GM12878 (cell line): Measurements from ENCODE around the gene GAPDHS. TPM values are rescaled to one million over a fixed set of nuclear protein-coding genes. Genes with fewer than 3 reads are reported as not detected.

ENCODE experiments used
- BRCA1 ChIP-seq: IDR thresholded peaks from 2 replicates; pipeline ENCODE4 v1.6.1; 2011; ENCODE audit warnings: low read depth, low read length, improper control_type of control experiment
- CHD1 ChIP-seq: IDR thresholded peaks from 2 replicates; pipeline ENCODE4 v1.6.1; 2012; ENCODE audit warnings: low read depth, low read length, improper control_type of control experiment
- ETV6 ChIP-seq, 2 experiments: fragments of 450-650 bp in 1 of 2; IDR thresholded peaks in 1 of 2; conservative IDR thresholded peaks in 1 of 2; 2 replicates each; pipeline ENCODE4 v1.6.1; 2014; ENCODE audit warnings: antibody characterized with exemption in 1 of 2, borderline replicate concordance in 1 of 2, low read depth in 1 of 2, mild to moderate bottlenecking in 1 of 2, moderate library complexity in 1 of 2
- EZH2 ChIP-seq: IDR thresholded peaks from 2 replicates; pipeline ENCODE4 v1.6.1; 2012; ENCODE audit warnings: low read depth, mild to moderate bottlenecking, control low read depth, inconsistent platforms, low read length, borderline replicate concordance; ENCODE audit not compliant: control insufficient read depth
- FOXK2 ChIP-seq: fragments of 450-650 bp; IDR thresholded peaks from 2 replicates; pipeline ENCODE4 v1.6.1; 2017; ENCODE audit warnings: mild to moderate bottlenecking, moderate library complexity
- FOXM1 ChIP-seq: IDR thresholded peaks from 2 replicates; pipeline ENCODE4 v1.6.1; 2012; ENCODE audit warnings: low read depth, mild to moderate bottlenecking, inconsistent platforms, low read length, moderate library complexity
- IKZF2 ChIP-seq, 2 experiments: fragments of 450-650 bp; IDR thresholded peaks; 2 replicates each; pipeline ENCODE4 v1.6.1; 2017; ENCODE audit warnings: mild to moderate bottlenecking in 2 of 2, moderate library complexity in 2 of 2
- KDM1A ChIP-seq: fragments of 200-600 bp; sonication (generic); IDR thresholded peaks from 2 replicates; pipeline ENCODE4 v1.6.1; 2016; ENCODE audit warnings: borderline replicate concordance
- KLF5 ChIP-seq: fragments of 450-650 bp; IDR thresholded peaks from 2 replicates; pipeline ENCODE4 v1.6.1; 2014; ENCODE audit warnings: mild to moderate bottlenecking; ENCODE audit not compliant: partially characterized antibody
- NBN ChIP-seq: fragments of 450-650 bp; IDR thresholded peaks from 2 replicates; pipeline ENCODE4 v1.6.1; 2016
- NR2C2 ChIP-seq: IDR thresholded peaks from 2 replicates; pipeline ENCODE4 v1.6.1; 2011; ENCODE audit warnings: borderline replicate concordance, low read depth; ENCODE audit not compliant: control insufficient read depth, insufficient read length
- POLR2AphosphoS5 ChIP-seq: IDR thresholded peaks from 2 replicates; pipeline ENCODE4 v1.6.1; 2011; ENCODE audit warnings: mild to moderate bottlenecking, low read length, inconsistent platforms
- POU2F2 ChIP-seq: IDR thresholded peaks from 3 replicates; pipeline ENCODE4 v1.6.1; 2011; ENCODE audit warnings: low read depth, mild to moderate bottlenecking, low read length, borderline replicate concordance
- RAD21 ChIP-seq: IDR thresholded peaks from 2 replicates; pipeline ENCODE4 v1.6.1; 2011; ENCODE audit warnings: mild to moderate bottlenecking, low read depth, low read length, moderate library complexity; ENCODE audit not compliant: insufficient read depth
- RELA ChIP-seq: fragments of 450-650 bp; IDR thresholded peaks from 2 replicates; pipeline ENCODE4 v1.8.0; 2014; ENCODE audit warnings: borderline replicate concordance; ENCODE audit not compliant: partially characterized antibody
- SMARCA5 ChIP-seq: fragments of 450-650 bp; IDR thresholded peaks from 2 replicates; pipeline ENCODE4 v1.6.1; 2017; ENCODE audit warnings: mild to moderate bottlenecking
- SREBF2 ChIP-seq: IDR thresholded peaks from 2 replicates; pipeline ENCODE4 v1.6.1; 2012; ENCODE audit warnings: mild to moderate bottlenecking, low read length
- SUPT20H ChIP-seq: IDR thresholded peaks from 2 replicates; pipeline ENCODE4 v1.6.1; 2011; ENCODE audit warnings: low read depth, mild to moderate bottlenecking, low read length, moderate library complexity, borderline replicate concordance; ENCODE audit not compliant: control insufficient read depth
- ZNF622 ChIP-seq: fragments of 450-650 bp; IDR thresholded peaks from 2 replicates; pipeline ENCODE4 v1.6.1; 2017; ENCODE audit warnings: mild to moderate bottlenecking, inconsistent platforms
- polyA plus RNA-seq, 11 experiments: library from polyadenylated mRNA; depleted of rRNA in 4 of 11; unstranded in 6 of 11; stranded (reverse) in 5 of 11; fragments of >200 nt; fragmentation: Nextera tagmentation in 4 of 11; fragmentation: Illumina TruSeq in 1 of 11; extraction: Ambion mirVana in 4 of 11; extraction: Trizol in 1 of 11; gene quantifications; 1 replicate in 1 of 11; 2 replicates in 10 of 11; pipeline versions ENCODE4 v1.2.1 to v1.2.3, GENCODE V29; 2011 to 2016; ENCODE audit warnings: inconsistent platforms in 2 of 11, missing spikeins in 2 of 11, low read depth in 1 of 11
- total RNA-seq, 4 experiments: library from RNA; depleted of rRNA in 3 of 4; stranded (reverse); fragments of >200 nt in 3 of 4; fragmentation: Illumina TruSeq in 1 of 4; extraction: Trizol in 1 of 4; gene quantifications; 2 replicates each; pipeline versions ENCODE4 v1.2.1 to v1.2.3, GENCODE V29; 2013 to 2021
- TF ChIP-seq, protein P1 (sequence below): fragments of 450-650 bp; IDR thresholded peaks from 2 replicates; pipeline ENCODE4 v1.6.1; 2018; ENCODE audit warnings: mild to moderate bottlenecking, low read depth, moderate library complexity; ENCODE audit not compliant: partially characterized antibody
- TF ChIP-seq, protein P2 (sequence below): fragments of 150-350 bp; IDR thresholded peaks from 2 replicates; pipeline ENCODE4 v1.6.1; 2014; ENCODE audit warnings: mild to moderate bottlenecking, low read depth, low read length
- TF ChIP-seq, protein P3 (sequence below): fragments of 450-650 bp; IDR thresholded peaks from 2 replicates; pipeline ENCODE4 v1.6.1; 2017; ENCODE audit warnings: mild to moderate bottlenecking
- TF ChIP-seq, protein P4 (sequence below): IDR thresholded peaks from 2 replicates; pipeline ENCODE4 v1.6.1; 2011; ENCODE audit warnings: mild to moderate bottlenecking, low read depth, low read length, moderate library complexity; ENCODE audit not compliant: insufficient replicate concordance

Gene GAPDHS
- total and polyA plus RNA-seq, 10 of the 15 experiments (the other 5 are each of a cell fraction or from before 2014, with no cell fraction given): 0.08 TPM; not detected in 9

DNA sequence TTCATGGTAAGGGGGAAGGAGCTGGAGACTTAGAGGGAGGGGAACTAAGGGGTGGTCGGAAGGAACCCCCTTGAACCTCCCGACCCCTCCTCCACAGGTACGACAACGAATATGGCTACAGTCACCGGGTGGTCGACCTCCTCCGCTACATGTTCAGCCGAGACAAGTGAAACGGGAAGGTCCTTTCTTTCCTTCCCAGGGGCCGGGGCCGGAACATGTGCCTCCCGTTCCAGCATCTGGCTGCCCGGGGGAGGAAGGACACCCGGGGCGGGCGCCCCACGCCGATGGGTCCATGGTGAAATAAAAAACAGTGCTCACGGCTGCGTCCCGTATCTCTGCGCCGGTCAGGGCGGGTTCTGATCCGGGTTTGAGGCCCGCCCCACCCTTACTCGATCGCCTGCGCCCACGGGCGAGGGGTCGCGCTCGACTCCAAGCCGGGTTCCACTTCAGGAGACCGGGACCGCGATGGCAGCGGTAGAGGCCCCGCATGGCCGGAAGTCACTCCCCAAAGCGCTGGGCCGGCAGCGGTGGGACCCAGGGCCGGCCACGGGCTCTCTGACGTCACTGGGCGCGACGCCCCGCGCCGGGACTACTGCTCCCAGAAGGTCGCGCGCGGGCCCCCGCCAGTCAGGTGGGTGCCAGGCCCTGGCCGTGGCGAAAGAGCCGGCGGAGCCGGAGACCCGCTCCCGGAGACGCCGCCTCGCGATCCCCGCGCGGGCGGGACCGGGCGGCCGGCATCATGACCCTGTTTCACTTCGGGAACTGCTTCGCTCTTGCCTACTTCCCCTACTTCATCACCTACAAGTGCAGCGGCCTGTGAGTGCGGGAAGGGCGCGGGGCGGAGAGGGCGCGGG is 12.0 kb downstream of the GAPDHS start, which contains the start of gene TMEM147 (continued):
- TF ChIP-seq SUPT20H (no peak), FOXM1 (no peak), KLF5 (peak; percentile 63), SMARCA5 (peak; percentile 68), FOXK2 (no peak), CHD1 (no peak), ETV6 (conservative IDR thresholded peaks at IDR 0.05 in 1 of 2, IDR thresholded peaks at IDR 0.05 in 1 of 2; ENCODE audit: borderline replicate concordance in 1 of 2, low read depth in 1 of 2) (no peak), POLR2AphosphoS5 (peak; percentile 68; the same call in 1 of the 2 replicates), POU2F2 (peak; percentile 46; the same call in 2 of the 3 replicates), NR2C2 (no peak), RAD21 (no peak), BRCA1 (no peak), EZH2 (no peak), NBN (peak; percentile 90), SREBF2 (no peak), ZNF622 (no peak), IKZF2 (IDR thresholded peaks at IDR 0.05) (no peak), RELA (peak; percentile 36), KDM1A (no peak)
- TF ChIP-seq, protein P1, sequence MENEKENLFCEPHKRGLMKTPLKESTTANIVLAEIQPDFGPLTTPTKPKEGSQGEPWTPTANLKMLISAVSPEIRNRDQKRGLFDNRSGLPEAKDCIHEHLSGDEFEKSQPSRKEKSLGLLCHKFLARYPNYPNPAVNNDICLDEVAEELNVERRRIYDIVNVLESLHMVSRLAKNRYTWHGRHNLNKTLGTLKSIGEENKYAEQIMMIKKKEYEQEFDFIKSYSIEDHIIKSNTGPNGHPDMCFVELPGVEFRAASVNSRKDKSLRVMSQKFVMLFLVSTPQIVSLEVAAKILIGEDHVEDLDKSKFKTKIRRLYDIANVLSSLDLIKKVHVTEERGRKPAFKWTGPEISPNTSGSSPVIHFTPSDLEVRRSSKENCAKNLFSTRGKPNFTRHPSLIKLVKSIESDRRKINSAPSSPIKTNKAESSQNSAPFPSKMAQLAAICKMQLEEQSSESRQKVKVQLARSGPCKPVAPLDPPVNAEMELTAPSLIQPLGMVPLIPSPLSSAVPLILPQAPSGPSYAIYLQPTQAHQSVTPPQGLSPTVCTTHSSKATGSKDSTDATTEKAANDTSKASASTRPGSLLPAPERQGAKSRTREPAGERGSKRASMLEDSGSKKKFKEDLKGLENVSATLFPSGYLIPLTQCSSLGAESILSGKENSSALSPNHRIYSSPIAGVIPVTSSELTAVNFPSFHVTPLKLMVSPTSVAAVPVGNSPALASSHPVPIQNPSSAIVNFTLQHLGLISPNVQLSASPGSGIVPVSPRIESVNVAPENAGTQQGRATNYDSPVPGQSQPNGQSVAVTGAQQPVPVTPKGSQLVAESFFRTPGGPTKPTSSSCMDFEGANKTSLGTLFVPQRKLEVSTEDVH: no peak
- TF ChIP-seq, protein P2, sequence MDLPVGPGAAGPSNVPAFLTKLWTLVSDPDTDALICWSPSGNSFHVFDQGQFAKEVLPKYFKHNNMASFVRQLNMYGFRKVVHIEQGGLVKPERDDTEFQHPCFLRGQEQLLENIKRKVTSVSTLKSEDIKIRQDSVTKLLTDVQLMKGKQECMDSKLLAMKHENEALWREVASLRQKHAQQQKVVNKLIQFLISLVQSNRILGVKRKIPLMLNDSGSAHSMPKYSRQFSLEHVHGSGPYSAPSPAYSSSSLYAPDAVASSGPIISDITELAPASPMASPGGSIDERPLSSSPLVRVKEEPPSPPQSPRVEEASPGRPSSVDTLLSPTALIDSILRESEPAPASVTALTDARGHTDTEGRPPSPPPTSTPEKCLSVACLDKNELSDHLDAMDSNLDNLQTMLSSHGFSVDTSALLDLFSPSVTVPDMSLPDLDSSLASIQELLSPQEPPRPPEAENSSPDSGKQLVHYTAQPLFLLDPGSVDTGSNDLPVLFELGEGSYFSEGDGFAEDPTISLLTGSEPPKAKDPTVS: no peak
- TF ChIP-seq, protein P3, sequence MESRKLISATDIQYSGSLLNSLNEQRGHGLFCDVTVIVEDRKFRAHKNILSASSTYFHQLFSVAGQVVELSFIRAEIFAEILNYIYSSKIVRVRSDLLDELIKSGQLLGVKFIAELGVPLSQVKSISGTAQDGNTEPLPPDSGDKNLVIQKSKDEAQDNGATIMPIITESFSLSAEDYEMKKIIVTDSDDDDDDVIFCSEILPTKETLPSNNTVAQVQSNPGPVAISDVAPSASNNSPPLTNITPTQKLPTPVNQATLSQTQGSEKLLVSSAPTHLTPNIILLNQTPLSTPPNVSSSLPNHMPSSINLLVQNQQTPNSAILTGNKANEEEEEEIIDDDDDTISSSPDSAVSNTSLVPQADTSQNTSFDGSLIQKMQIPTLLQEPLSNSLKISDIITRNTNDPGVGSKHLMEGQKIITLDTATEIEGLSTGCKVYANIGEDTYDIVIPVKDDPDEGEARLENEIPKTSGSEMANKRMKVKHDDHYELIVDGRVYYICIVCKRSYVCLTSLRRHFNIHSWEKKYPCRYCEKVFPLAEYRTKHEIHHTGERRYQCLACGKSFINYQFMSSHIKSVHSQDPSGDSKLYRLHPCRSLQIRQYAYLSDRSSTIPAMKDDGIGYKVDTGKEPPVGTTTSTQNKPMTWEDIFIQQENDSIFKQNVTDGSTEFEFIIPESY: no peak
- TF ChIP-seq, protein P4, sequence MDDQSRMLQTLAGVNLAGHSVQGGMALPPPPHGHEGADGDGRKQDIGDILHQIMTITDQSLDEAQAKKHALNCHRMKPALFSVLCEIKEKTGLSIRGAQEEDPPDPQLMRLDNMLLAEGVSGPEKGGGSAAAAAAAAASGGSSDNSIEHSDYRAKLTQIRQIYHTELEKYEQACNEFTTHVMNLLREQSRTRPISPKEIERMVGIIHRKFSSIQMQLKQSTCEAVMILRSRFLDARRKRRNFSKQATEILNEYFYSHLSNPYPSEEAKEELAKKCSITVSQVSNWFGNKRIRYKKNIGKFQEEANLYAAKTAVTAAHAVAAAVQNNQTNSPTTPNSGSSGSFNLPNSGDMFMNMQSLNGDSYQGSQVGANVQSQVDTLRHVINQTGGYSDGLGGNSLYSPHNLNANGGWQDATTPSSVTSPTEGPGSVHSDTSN: peak; percentile 55
